Muscle layer of duodenum (tissue), 2 donors: ENCODE data around the gene ANKRD10.

Experiments
- H3K27ac ChIP-seq: one replicate; pipeline ENCODE4 v1.7.0; 2013; ENCODE audit warnings: mild to moderate bottlenecking, low read length
- H3K27me3 ChIP-seq: one replicate; pipeline ENCODE4 v1.7.0; 2013; ENCODE audit warnings: low read depth, mild to moderate bottlenecking, control low read depth, low read length
- H3K36me3 ChIP-seq, 2 donors: one replicate each; pipeline ENCODE4 v1.7.0; 2013; ENCODE audit warnings: low read length in 2 of 2, control low read depth in 1 of 2, mild to moderate bottlenecking in 1 of 2; ENCODE audit not compliant: insufficient read depth in 2 of 2, control insufficient read depth in 1 of 2
- H3K4me1 ChIP-seq, 2 donors: one replicate each; pipeline ENCODE4 v1.7.0; 2013; ENCODE audit warnings: low read length in 2 of 2, mild to moderate bottlenecking in 2 of 2, control low read depth in 1 of 2, moderate library complexity in 1 of 2; ENCODE audit not compliant: insufficient read depth in 2 of 2, control insufficient read depth in 1 of 2
- H3K4me3 ChIP-seq, 2 donors: one replicate each; pipeline ENCODE4 v1.7.0; 2013; ENCODE audit warnings: low read length in 2 of 2, low read depth in 1 of 2, mild to moderate bottlenecking in 1 of 2
- H3K9me3 ChIP-seq, 2 donors: one replicate each; pipeline ENCODE4 v1.7.0; 2013; ENCODE audit warnings: low read length in 2 of 2, control low read depth in 1 of 2, mild to moderate bottlenecking in 1 of 2; ENCODE audit not compliant: control insufficient read depth in 1 of 2
- donor health status: healthy.

ANKRD10 gene

DNA sequence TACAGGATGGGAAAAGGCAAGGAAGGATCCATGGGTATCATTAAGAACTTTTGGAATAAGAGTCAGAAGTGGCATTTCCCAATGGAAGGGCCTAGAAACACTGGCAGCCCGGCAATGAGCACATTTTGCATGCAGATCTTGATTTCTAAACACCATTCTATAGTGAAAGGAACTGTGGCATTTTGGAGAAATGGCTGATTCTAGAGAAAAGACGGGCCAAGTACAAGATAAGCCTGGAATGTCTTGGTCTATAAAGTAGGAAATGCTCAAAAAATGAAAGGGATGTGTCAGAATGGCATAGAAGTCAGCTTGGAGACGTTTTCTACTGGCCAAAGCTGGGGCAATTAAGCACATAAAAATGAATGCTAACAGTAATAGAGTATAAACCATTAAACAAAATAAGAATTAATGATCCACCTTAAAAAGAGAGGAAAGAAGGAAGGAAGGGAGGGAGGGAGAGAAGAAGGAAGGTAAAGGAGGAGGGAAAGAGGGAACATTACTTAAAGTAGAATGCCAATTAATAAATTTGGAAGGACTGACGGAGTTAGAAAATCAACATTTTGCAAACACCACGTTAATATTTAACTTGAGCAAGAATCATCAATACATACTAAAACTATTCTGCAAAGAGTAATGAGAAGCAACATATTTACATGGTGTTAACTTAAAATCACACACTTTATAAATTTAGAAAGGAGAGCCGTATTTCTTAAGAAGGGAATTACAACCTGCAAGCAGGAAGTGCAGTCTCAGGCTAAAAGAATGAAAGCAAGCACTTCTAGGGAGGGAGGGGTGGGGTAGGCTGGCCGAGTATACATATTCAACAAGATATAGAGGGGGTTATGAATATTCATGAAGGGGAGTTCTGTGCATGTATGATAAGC, 78.9 kb downstream of the ANKRD10 start:
- Histone ChIP-seq H3K9me3 (no peaks in the 10 kb centered on the region), H3K4me3 (no peak overlapping the region), H3K27ac (no peak overlapping the region), H3K27me3 (no peaks in the 10 kb centered on the region), H3K36me3 (no peaks in the 10 kb centered on the region), H3K4me1 (no peaks in the 10 kb centered on the region)

DNA sequence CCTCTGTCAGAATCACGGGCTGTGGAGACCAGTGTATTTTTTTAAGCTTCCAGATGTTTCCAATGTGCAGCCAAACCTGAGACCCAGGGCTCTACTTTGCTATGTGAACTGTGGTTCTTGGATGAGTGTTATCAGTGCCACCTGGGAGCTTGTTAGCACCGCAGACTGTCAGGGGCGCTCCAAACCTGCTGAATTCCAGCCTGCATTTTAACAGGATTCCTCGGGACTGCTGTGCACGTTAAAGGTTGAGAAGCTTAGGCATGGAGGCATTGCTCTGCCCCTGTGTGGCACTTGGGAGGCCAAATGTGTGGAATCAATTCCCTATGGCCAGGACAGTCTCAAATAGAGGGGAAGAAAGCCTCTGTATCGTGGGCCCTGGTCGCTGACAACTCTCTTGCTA, 80.3 kb downstream of the ANKRD10 start:
- Histone ChIP-seq H3K4me1 (no peaks in the 10 kb centered on the region), H3K27me3 (no peaks in the 10 kb centered on the region), H3K9me3 (no peaks in the 10 kb centered on the region), H3K36me3 (no peaks in the 10 kb centered on the region), H3K4me3 (no peak overlapping the region), H3K27ac (no peak overlapping the region)

DNA sequence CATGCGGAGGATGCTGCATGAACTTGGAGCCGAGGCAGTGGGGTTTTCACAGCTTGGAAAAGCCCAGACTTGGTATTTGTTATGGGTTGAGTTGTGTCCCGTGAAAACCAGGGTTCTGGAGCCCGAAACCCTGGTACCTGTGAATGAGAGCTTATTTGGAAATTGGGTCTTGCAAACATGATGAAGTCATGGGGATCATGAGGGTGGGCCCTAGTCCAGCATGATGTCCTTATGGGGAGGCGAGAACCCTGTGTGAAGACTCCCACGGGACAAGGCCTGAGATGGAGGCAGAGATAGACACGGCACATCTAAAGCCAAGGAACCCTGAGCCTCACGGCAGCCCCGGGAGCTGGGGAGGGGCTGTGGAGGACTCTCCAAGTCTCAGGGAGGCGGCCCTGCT, 82.3 kb downstream of the ANKRD10 start:
- no peaks in the 10 kb centered on the region for H3K9me3 ChIP-seq
- no peaks in the 10 kb centered on the region for H3K27me3 ChIP-seq
- no peaks in the 10 kb centered on the region for H3K36me3 ChIP-seq
- H3K27ac ChIP-seq = no peak overlapping the region
- H3K4me3 ChIP-seq = no peak overlapping the region
- no peaks in the 10 kb centered on the region for H3K4me1 ChIP-seq

DNA sequence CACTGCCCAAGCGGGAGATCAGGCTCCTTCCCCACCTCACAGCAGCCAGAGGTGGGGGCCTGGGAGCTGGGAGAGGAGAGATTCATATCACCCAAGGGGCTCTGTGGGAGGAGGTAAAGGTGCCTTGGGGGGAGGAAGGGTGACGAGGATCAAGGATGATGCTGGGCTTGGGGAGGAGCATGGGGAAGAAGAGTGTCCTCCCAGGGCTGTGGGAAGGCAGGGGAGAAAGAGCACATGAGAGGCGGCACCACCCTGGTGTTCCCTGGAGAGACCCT, 82.7 kb downstream of the ANKRD10 start:
- Histone ChIP-seq H3K4me1 (no peaks in the 10 kb centered on the region), H3K9me3 (no peaks in the 10 kb centered on the region), H3K27me3 (no peaks in the 10 kb centered on the region), H3K36me3 (no peaks in the 10 kb centered on the region), H3K4me3 (no peak overlapping the region), H3K27ac (no peak overlapping the region)

DNA sequence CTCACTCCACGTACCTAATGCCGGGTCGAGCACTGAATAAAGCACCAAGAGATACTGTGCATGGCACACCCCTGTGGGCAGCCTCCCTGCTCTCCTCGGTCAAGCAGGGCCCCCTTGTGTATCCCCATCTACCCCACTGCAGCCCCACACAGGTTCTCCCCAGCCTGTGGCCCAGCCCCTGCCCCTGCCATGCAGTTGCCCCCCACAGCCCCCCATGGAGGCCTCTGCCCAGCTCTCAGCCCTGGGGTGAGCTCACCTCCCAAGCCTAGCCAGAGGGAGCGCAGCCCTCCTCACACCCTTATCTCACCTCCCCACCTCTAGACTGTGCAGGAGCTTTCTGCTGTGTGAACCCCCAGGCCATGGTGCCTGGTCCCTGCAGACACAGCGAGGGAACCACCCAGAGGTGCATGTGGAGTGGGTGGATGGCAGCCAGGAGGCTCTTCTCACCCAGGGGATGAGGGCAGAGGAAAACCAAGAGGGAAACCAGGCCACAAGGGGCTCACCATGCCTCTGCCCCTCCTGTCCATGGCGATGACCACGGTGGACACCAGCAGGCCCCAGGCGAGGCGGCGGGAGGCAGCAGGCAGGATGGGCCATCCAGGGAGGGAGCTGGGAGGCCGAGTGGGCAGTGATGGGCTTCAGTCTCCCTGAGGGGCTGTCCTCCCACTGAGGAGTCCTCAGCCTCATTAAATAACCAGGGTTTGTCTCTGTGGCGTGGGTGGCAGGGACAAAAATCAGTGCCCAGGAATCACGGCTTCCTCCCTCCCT, 83.2 kb downstream of the ANKRD10 start:
- no peaks in the 10 kb centered on the region for H3K4me1 ChIP-seq
- no peaks in the 10 kb centered on the region for H3K36me3 ChIP-seq
- no peak overlapping the region for H3K4me3 ChIP-seq
- no peaks in the 10 kb centered on the region for H3K27me3 ChIP-seq
- H3K27ac ChIP-seq = no peak overlapping the region
- H3K9me3 ChIP-seq = no peaks in the 10 kb centered on the region

DNA sequence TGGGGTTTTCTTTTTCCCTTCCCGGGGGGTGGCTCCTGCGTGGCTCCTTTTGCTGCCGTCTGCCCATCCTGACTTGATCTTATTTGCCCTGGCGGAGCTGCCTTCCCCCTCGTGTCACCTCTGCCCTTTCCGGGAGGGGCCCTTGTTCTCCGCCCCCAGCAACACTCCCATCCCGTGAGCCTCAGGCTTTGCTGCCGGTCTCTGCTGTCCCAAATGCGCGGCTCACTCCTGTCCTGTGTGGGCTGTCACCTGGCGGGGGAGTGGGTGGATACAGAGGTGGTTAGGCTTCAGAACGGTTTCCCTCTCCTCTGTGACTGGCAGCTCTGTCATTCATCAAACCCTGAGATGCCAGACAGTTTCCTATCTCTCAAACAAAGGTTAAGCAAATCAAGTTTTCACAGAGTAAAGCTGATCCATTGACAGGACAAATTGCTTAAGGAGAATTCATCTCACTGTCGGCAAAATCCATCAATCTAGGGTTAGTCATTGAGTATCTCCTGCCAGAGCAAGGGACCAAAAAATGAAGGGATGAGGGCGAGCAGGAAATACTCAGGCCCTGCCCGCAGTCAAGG, 84.0 kb downstream of the ANKRD10 start:
- no peaks in the 10 kb centered on the region for H3K36me3 ChIP-seq
- H3K4me3 ChIP-seq = no peak overlapping the region
- no peak overlapping the region for H3K27ac ChIP-seq
- H3K4me1 ChIP-seq = no peaks in the 10 kb centered on the region
- H3K9me3 ChIP-seq = no peaks in the 10 kb centered on the region
- no peaks in the 10 kb centered on the region for H3K27me3 ChIP-seq

DNA sequence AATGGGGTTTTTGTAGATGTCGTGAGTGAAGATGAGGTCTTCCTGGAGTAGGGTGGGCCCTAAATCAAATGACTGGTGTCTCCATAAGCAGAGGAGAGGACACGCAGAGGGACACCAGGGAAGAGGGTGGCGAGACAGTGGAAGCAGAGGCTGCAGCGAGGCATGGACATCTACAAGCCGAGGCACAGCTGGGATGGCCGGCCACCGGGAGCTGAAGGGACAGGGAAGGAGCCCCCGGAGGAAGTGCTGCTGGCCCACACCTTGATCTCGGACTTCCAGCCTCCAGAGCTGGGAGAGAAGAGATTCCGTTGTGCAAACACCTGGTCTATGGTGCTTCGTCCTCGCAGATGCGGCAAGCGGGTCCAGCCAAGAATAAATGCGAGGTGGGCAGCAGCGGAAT, 84.5 kb downstream of the ANKRD10 start:
- no peaks in the 10 kb centered on the region for H3K9me3 ChIP-seq
- no peaks in the 10 kb centered on the region for H3K36me3 ChIP-seq
- no peak overlapping the region for H3K4me3 ChIP-seq
- no peak overlapping the region for H3K27ac ChIP-seq
- H3K27me3 ChIP-seq = no peaks in the 10 kb centered on the region
- no peaks in the 10 kb centered on the region for H3K4me1 ChIP-seq

DNA sequence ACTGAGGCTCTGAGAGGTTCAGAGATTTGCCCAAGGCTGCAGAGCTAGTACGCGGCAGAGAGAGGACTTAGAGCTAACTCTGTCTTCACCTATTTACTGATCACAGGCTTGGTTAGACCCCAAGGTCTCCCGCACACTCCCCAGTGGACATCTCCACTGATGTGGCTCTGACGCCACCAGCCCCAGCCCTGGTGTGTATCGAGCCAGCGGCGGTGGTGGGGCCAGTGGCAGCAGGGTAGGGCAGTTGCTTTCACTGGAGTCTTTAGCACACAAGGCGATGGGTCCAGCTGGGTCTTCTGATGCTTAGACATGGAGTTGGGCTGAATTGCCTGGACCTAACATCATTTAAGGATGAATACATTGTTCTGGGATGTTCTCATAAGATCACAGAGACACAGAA, 85.4 kb downstream of the ANKRD10 start:
- Histone ChIP-seq H3K27me3 (no peaks in the 10 kb centered on the region), H3K4me3 (no peak overlapping the region), H3K9me3 (no peaks in the 10 kb centered on the region), H3K27ac (no peak overlapping the region), H3K4me1 (no peaks in the 10 kb centered on the region), H3K36me3 (no peaks in the 10 kb centered on the region)

DNA sequence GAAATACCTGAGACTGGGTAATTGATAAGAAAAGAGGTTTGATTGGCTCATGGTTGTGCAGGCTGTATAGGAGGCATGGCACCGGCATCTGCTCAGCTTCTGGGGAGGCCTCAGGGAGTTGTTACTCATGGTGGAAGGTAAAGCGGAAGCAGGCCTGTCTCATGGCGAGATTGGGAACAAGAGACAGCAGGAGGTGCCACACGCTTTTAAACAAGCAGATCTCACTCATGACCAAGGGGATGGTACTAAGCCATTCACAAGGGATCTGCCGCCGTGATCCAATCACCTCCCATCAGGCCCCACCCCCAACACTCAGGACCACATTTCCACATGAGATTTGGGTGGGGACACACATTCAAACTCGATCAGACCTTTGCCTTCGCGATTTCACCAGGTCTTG, 86.2 kb downstream of the ANKRD10 start:
- no peaks in the 10 kb centered on the region for H3K9me3 ChIP-seq
- H3K4me3 ChIP-seq = no peak overlapping the region
- H3K36me3 ChIP-seq = no peaks in the 10 kb centered on the region
- H3K4me1 ChIP-seq = no peaks in the 10 kb centered on the region
- no peak overlapping the region for H3K27ac ChIP-seq
- no peaks in the 10 kb centered on the region for H3K27me3 ChIP-seq
